SW 1271 (cell line): Measurements from ENCODE around the gene AMTN.
A peak's percentile ranks its signal among the peaks of the same experiment; 100 is the strongest.
"Not testable (repeated sequence)": the region's sequence is repeated elsewhere in the genome, so short reads cannot be mapped to it uniquely, and the experiment has no call there.

Experiments used
- DNase-seq, 2 experiments: peaks; one replicate each; lab custom pipeline; 2025; lab: John Stamatoyannopoulos, UW

The AMTN gene

GRCh38 chr4:70518269-70518668 is at the start of gene AMTN:
TSS of gene AMTN (plus strand) at chr4:70518569. CDS start at chr4:70518778, 209 bp downstream.
- DNase-seq = no peak

DNA sequence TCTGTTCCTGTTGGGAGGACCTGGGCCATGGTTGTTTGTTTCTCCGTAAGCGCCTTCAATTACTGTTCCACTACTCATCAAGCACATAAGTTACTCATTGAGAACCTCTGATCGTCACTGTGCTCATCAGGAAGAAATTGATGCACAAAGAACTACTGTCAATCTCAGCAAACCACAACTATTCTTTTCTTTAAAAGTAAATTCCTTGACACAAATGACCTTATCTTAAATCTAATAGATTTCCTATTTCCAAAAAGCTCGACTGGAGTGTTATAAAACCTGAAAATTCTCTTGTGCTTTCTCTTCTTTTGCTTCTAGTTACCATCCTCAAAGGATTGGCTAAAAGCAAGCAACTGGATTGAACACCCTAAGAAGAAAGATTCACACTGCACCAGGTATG is 46.5 kb upstream of the AMTN start, which contains the start of gene MUC7:
Gene MUC7, plus strand, starts transcription at position 301 of the 400 bp plus-strand sequence. CDS start 1,825 bp downstream, outside the sequence.
- DNase-seq = no peak

GRCh38 chr4:70473679-70474078 is 44.7 kb upstream of the AMTN start:
- no peak for DNase-seq

DNA sequence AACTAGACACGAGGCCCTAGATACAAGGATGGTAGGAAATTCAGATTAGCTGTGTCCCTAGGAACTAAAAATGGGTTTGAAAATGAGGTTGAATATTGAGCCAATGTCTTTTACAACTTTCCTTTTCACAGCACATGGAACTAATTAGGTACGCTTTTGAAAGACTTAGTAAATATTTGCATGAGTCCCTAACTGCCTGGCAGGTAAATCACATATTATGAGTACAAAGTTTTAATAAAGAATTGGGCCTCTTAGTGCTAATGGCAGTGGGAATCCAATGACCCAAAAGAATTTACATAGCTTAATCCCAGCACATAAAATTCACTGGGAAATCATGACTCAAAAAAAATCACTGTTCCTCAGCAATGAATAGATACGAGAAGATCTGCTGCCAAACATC is 29.6 kb upstream of the AMTN start:
- DNase-seq = no peak

DNA sequence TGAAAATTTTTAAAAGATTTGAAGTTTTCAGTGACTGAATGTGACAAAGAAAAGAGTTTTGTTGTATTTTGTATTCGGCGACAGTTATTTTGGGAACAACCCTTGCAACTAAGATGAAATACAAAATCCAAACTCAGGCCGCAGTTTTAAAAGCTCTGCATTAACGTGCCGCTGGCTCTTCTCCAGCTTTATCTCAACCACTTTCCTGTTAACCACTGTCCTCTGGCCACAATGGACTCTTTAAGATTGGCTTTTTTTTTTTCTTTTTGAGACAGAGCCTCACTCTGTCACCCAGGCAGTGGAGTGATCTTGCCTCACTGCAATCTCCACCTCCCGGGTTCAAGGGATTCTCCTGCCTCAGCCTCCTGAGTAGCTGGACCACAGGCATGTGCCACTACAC is 22.1 kb upstream of the AMTN start:
- DNase-seq = no peak

DNA sequence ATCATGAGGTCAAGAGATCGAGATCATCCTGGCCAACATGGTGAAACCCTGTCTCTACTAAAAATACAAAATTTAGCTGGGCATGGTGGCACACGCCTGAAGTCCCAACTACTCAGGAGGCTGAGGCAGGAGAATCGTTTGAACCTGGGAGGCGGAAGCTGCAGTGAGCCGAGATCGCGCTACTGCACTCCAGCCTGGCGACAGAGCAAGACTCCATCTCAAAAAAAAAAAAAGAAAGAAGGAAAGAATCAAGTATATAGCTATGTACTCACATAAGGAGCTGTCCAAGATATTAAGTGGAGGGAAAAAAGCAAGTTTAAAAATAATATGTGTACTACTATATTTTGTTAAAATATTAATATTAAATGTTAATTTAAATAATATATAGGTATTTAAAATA is 16.5 kb upstream of the AMTN start:
- DNase-seq = not testable (repeated sequence)

DNA sequence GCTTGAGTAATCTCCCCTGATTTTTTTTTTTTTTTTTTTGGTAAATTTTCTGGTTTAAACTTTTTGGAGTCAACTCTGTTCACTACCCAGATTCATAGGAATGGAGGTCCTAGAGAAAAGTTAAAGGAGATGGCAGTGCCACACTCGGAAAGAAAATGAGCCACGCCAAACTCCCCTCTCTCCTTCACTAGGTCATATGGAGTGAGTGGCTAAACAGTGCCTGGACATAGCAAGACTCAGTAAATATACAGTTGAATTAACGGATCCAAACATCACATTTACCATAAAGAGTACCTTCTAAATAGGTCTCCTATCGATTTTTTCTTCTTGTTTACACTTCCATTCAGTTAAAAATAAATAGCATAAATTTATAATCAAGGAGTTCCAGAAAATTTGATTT is 13.6 kb upstream of the AMTN start:
- no peak for DNase-seq

- DNase-seq = peak; percentile 0 to 24
Observed at GRCh38 chr4:70505151-70505748, 13.1 kb upstream of the AMTN start.

DNA sequence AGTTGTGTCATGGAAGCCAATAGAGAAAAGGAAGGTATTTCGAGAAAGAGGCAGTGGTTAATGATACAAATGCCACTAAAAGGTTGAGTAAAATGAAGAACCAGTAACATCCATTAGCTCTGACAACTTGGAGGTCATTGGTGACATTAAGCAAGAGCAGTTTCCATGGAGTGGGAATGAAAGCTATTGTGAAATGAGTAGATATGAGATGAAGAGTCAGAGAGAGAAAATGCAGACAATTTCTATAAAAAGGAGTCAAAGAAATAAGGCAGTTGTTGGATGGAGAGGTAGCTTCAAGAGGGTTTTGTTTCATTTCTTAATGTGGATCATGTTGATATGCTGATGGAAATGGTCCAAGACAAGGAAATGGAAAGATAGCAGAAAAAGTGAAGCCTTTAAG is 9.6 kb upstream of the AMTN start:
- no peak for DNase-seq

DNA sequence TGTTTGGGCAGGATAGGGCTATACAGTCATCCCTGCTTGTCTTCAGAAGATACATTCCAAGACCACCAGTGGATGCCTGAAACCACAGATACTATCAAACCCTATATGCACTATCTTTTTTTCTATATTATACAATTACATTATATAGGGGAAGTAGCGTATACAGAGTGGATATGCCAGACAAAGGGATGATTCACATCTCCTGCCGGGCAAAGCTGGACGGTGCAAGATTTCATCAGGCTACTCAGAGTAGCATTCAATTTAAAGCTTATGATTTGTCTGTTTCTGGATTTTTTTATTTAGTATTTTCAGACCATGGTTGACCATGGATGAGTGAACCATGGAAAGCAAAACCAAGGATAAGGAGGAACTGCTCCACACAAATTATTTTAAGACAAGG is 7.0 kb upstream of the AMTN start:
- DNase-seq = no peak

- no peak for DNase-seq
Observed at GRCh38 chr4:70515367-70516250, 2.8 kb upstream of the AMTN start.

- no peak for DNase-seq
Observed at GRCh38 chr4:70518716-70519115, 347 bp downstream of the AMTN start.

DNA sequence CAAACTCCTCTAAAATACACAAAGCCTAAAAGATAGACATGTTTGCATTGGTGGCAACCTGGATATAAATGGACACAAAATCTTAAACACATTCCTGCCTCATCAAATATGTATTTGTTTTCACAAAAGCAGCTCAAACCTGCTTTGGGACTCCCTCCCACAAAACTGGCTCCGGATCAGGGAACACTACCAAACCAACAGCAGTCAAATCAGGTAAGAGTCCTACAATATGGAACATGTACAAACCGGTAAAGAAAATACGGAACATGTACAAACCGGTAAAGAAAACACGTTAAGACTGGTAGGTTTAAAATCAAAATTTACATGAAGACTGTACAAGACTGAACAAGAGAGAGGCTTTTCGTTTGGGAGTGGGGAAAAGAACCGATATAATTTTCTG is 4.3 kb downstream of the AMTN start:
- DNase-seq = no peak

DNA sequence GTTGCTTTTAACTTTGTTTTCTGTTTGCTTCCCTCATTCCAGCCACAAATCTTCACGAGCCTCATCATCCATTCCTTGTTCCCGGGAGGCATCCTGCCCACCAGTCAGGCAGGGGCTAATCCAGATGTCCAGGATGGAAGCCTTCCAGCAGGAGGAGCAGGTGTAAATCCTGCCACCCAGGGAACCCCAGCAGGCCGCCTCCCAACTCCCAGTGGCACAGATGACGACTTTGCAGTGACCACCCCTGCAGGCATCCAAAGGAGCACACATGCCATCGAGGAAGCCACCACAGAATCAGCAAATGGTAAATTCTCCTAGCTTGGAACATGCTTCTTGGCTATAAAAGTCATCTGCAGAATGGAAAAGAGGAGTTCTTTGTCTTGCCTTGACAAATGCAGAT is 12.6 kb downstream of the AMTN start:
- DNase-seq = no peak

GRCh38 chr4:70531981-70532380 is 13.6 kb downstream of the AMTN start:
- DNase-seq = no peak

GRCh38 chr4:70533211-70533610 is 14.8 kb downstream of the AMTN start:
- DNase-seq = no peak

DNA sequence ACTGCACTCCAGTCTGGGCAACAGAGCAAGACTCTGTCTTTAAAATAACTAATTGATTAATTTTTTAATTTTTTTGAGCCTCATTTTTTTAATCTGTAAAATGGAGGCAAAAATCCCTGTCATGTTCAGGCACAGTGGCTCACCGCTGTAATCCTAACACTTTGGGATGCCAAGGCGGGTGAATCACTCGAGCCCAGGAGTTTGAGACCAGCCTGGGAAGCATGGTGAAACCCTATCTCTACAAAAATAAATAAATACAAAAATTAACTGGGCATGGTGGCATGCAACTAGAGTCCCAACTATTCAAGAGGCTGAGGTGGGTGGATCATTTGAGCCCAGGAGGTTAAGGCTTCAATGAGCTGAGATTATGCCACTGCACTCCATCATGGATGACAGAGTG is 15.4 kb downstream of the AMTN start:
- DNase-seq = no peak

DNA sequence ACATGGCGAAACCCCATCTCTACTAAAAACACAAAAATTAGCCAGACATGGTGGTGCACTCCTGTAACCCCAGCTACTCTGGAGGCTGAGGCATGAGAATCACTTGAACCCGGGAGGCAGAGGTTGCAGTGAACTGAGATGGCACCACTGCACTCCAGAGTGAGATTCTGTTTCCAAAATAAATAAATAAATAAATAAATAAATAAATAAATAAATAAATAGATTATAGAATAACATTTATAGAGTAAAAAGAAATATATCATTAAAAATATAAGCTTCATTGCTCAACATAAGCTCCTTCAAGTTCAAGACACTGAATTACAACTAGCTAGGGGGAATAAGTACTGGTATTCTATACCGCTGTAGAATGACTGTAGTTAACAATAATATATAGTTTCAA is 16.5 kb downstream of the AMTN start:
- not testable (repeated sequence) for DNase-seq

DNA sequence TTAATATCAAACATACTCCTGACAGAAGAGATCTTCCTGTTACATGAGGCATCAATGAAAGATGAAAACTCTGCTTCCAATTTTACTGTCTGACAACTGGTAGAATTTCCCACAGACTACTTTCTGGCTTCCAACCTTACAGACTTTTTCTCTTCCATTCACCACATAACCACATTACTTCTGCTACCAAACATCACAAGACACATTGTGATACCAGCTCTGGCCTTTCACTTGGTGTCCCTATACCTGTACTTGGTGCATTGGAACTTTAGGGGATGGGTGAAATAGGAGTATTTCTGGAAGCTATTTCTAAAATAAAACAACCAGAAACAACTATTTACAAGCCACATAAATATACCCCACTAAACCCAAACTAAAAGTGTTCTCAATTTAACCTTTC is 20.5 kb downstream of the AMTN start:
- DNase-seq = no peak

DNA sequence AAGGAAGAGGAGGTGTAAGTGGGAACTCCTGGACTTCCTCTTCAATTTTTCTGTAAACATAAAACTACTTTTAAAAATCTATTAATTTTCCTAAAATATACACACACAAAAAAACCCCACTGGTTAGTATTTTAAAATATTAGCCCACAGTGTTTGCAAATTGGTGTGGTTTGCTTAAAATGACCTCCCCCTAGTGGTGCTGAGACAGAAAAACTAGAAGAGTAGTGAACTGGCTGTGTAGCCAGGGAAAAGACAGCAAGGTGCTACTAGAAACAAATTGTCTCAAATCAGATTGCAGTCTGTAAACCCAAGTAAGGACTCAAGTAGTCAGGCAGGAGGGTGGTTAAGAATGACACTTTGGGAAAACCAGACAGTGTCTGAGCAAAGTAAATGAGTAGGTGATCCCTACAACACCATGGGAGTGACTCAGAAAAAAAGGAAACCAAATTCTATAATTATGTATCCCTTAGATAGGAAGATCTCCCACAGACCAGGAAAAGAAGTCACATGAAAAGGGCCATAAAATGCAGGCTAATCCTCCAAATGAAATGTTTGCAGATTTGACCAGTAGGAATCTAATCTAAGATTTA is 26.0 kb downstream of the AMTN start:
- peak in 1 of 2 experiments; percentile 10 for DNase-seq

- no peak for DNase-seq
Observed at GRCh38 chr4:70556856-70557255, 38.5 kb downstream of the AMTN start.

DNA sequence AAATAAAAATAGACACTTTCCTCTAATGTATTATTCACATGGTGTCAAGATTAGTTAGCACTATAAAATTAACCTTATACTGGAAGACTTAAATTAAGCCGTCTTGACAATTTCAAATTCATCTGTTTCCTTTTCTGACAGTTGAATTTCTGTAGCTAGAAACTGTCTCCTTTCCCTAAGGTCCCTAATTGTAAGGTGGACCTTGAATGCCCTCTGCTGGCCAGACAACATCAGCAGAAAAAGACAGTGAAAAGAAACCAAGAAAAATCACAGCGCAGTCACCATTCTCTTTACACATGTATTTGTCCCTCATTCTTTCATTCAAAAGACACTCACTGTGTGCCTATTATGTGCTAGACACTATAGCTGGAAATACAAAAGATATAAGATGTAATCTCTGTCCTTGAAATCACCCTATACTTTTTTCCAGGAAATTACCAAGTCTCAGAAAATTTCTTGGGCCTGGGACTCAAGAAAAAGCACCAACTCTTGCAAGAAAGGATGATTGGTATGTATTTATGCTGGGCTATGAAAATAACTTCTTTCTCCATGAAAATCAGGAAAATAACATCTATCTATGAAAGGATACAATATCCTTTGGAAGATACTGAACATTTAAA is 41.0 kb downstream of the AMTN start:
- peak in 1 of 2 experiments; percentile 39 for DNase-seq

GRCh38 chr4:70559924-70560323 is 41.6 kb downstream of the AMTN start:
- DNase-seq = no peak
